NCI-H1694 (cell line): ENCODE results near the gene TMEM39B.
"Not testable (repeated sequence)": the region's sequence is repeated elsewhere in the genome, so short reads cannot be mapped to it uniquely, and the experiment has no call there.

ENCODE experiments used
- DNase-seq: peaks from one replicate; lab custom pipeline; 2025; lab: John Stamatoyannopoulos, UW

TMEM39B gene

DNA sequence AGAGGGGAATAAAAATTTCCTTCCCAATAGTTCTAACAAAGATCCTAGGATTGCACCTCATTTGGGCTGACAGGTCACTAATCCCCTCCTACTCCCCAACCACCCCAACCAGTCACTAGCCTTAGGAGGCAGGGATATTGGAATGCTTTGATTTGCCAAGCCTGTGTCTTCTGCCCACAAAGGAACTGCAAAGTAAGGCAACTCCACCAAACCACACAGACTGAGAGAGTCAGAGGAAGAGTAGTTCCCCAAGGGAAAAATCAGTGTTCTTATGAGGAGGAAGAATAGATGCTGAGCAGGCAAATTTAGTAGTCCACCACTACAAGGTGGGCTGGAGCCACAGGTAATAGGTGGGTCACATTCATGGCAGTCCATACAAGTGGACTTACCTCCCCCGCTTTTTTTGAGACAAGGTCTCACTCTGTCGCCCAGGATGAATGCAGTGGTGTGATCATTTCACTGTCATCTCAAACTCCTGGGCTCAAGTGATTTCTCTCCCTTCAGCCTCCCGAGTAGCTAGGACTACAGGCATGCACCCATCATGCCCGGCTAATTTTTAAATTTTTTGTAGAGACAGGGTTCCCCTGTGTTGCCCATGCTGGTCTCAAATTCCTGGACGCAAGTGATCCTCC is 3.7 kb upstream of the TMEM39B start:
- DNase-seq: no peak

- no peak for DNase-seq
Observed at GRCh38 chr1:32071758-32072621, 749 bp upstream of the TMEM39B start.

GRCh38 chr1:32073299-32074229 is 825 bp downstream of the TMEM39B start:
- DNase-seq: peak; percentile 71

- DNase-seq: no peak
Observed at GRCh38 chr1:32074841-32075240, 2.1 kb downstream of the TMEM39B start.

DNA sequence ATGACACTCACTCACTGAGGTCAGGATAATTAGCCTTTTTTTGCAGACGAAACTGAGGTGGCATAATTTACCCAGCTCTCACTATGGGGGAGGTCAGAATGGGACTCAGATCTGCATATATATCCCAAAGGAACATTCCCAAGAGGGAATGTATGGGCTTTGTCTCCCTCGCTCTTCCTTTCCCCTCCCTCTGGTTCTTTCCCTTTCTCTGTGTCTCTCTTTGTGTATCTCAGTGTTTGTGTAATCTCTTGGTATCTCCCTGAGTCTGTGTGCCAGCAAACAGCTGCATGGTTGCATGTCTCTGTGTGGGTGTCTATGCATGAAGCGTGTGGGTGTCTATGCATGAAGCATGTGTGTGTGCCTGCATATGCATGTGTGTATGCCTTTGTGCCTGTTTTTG is 4.7 kb downstream of the TMEM39B start:
- no peak for DNase-seq

- DNase-seq: no peak
Observed at GRCh38 chr1:32082022-32082421, 9.3 kb downstream of the TMEM39B start.

GRCh38 chr1:32086381-32086780 is 13.6 kb downstream of the TMEM39B start:
- DNase-seq: not testable (repeated sequence)

DNA sequence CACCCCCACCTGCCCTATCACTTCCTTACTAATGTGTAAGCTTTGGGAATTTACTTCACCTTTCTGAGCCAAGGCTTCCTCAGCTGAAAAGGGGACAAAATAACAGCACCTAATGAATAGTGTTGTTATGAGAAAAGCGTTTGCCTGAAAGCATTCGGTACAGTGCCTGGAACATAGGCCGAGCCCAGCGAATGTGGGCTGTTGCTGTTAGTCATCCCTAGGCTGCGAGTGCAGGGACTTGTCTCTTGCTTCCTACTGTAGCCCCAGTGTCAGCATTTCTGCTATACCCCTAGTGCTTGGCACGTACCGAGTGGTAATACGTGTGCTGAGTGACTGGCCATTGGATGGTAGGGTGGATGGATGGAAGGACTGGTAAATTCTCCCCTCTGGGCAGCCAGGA is 18.4 kb downstream of the TMEM39B start:
- no peak for DNase-seq

DNA sequence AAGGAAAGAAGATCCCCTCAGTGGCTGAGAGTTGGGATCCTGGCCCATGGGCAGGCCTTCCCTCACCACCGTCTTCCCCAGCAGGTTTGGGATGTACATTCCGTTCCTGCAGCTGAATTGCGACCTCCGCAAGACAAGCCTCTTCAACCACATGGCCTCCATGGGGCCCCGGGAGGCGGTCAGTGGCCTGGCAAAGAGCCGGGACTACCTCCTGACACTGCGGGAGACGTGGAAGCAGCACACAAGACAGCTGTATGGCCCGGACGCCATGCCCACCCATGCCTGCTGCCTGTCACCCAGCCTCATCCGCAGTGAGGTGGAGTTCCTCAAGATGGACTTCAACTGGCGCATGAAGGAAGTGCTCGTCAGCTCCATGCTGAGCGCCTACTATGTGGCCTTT is 18.9 kb downstream of the TMEM39B start:
- DNase-seq: no peak

GRCh38 chr1:32094746-32095521 is 22.2 kb downstream of the TMEM39B start:
- no peak for DNase-seq

GRCh38 chr1:32099426-32099825 is 26.7 kb downstream of the TMEM39B start:
- DNase-seq: no peak

- DNase-seq: no peak
Observed at GRCh38 chr1:32100359-32100758, 27.6 kb downstream of the TMEM39B start.

DNA sequence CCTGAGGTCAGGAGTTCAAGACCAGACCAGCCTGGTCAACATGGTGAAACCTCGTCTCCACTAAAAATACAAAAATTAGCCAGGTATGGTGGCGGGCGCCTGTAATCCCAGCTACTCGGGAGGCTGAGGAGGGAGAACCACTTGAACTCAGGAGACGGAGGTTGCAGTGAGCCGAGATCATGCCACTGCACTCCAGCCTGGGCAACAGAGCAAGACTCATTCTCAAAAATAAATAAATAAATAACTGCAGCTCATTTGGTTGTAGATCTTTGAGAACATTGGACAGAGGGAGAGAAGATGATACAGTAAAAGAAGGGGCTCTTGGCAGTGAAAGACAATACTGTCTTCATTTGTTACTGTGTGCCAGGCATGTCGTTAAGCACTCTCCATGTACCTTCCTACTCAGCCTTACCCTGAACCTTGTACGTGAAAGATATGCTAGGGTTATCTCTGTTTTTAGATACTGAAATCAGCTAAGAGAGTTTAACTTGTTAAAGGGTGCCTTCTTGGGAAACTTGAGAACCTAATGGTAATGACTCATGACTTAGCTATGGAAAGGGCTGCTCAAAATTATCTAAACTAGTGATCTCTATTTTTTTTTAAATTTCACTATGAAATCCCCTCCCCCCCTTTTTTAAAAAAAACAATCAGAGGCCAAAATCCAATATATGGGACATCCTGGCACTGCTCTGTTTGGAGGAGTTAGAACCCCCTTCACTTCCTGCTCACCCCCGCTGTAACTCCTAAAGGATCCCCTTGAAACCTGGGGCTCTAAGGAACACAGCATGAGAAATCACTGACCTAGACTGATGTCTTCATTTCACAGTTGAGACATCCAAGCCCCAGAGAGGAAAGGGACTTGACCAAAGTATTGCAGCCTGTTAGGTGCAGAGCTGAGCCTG is 28.3 kb downstream of the TMEM39B start:
- no peak for DNase-seq

GRCh38 chr1:32104127-32104526 is 31.4 kb downstream of the TMEM39B start:
- no peak for DNase-seq

DNA sequence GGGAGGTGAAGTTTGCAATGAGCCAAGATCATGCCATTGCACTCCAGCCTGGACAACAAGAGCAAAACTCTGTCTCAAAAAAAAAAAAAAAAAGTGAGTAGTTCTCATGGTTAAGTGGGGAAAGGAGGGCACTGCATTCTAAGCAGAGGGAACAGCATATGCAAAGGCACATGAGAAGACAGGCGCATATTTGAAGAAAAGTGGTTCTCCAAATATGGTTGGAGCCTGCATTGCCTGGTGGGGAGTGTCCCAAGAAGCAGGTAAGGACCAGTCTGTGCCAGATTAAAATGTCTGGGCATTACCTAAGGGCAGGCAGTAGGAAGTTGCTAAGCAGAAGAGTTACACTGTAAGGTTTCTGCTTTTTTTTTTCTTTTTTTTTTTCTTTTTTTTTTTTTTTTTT is 32.6 kb downstream of the TMEM39B start:
- no peak for DNase-seq

DNA sequence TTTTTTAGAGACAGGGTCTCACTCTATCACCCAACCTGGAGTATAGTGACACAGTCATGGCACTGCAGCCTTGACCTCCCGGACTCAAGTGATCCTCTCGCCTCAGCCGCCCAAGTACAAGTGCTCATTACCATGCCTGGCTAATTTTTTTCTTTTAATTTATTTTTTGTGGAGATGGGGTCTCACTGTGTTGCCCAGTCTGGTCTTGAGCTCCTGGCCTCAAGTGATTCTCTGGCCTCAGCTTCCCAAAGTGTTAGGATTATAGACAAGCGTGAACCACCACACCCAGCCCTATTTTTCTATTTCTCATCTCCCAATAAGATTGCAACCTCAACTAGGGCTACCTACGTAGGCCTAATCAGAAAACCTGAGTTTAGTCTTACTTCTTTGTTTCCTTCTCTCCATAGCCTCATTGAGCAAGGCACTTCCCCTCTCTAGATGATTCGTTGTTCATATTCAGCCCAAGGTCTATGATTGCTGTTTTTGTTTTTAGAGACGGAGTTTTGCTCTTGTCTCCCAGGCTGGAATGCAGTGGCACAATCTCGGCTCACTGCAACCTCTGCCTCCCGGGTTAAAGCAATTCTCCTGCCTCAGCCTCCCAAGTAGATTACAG is 34.0 kb downstream of the TMEM39B start:
- no peak for DNase-seq

- peak; percentile 80 for DNase-seq
Observed at GRCh38 chr1:32107742-32108661, 35.3 kb downstream of the TMEM39B start, which contains the start of gene KPNA6. Gene KPNA6, plus strand, starts transcription at chr1:32108056. Its CDS starts 75 bp downstream, at chr1:32108131.

DNA sequence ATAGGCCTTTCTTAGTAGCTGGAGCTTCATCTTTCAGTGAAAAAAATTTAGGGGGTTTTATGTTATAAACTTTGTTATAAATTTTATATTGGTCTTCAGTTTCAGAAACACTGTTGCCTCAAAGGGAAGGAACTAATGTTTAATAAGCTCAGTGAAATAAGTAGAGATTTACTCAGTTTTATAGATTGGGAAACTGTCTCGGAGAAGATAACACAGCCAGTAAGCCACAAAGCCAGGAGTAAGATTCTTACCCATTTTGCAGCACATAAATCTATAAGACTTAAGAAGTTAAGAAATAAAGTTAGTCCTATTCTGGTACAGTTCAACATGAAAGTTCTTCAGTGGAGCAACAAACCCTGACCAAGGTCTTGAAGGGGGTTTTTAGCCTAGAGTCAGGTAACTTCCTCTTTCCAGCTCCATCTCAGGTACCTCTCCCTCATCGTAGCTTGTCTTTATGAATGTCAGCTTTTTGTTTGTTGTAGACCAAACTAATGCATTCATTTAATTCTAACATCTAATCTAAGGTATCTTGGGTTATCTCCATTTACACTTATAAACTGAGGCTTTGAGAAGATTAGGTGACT is 38.4 kb downstream of the TMEM39B start:
- DNase-seq: no peak

- DNase-seq: no peak
Observed at GRCh38 chr1:32111789-32112188, 39.0 kb downstream of the TMEM39B start.
